GM23338 (cell line): ENCODE measurements around the gene NTM. TPM values are rescaled to one million over a fixed set of nuclear protein-coding genes. Genes with fewer than 3 reads are reported as not detected.

Experiments
- ATAC-seq: fragments of 200-7000 bp; cut with Tn5 transposase; 3 replicates; pipeline ENCODE4 v1.9.1; 2020
- DNase-seq: peaks from one replicate; pipeline ENCODE4 v3.0.0-alpha.2; 2015; ENCODE audit warnings: low spot score
- H2AFZ ChIP-seq: fragments of 200-600 bp; sonication (generic); 2 replicates; pipeline ENCODE4 v1.8.0; 2016; ENCODE audit warnings: antibody characterized with exemption, mild to moderate bottlenecking, moderate library complexity
- H3F3A ChIP-seq: fragments of 200-600 bp; sonication (generic); replicated peaks from 2 replicates; pipeline ENCODE4 v1.8.0; 2017; ENCODE audit warnings: antibody characterized with exemption, mixed run types, low read depth
- H3K27ac ChIP-seq: fragments of 200-600 bp; sonication (generic); 2 replicates; pipeline ENCODE4 v1.6.1; 2016; ENCODE audit warnings: low read depth
- H3K27me3 ChIP-seq: fragments of 200-600 bp; sonication (generic); 2 replicates; pipeline ENCODE4 v1.8.0; 2016; ENCODE audit warnings: mild to moderate bottlenecking, mixed run types, moderate library complexity; ENCODE audit not compliant: insufficient read depth
- H3K36me3 ChIP-seq: fragments of 200-600 bp; sonication (generic); 2 replicates; pipeline ENCODE4 v1.8.0; 2016; ENCODE audit warnings: mild to moderate bottlenecking; ENCODE audit not compliant: insufficient read depth
- H3K4me1 ChIP-seq: fragments of 200-600 bp; sonication (generic); 2 replicates; pipeline ENCODE4 v1.8.0; 2016; ENCODE audit warnings: mild to moderate bottlenecking, moderate library complexity; ENCODE audit not compliant: insufficient read depth
- H3K4me2 ChIP-seq: fragments of 200-600 bp; sonication (generic); 2 replicates; pipeline ENCODE4 v1.7.1; 2017; ENCODE audit warnings: mixed run types
- H3K4me3 ChIP-seq: fragments of 200-600 bp; sonication (generic); 2 replicates; pipeline ENCODE4 v1.6.1; 2016; ENCODE audit warnings: mixed run types
- H3K79me2 ChIP-seq: fragments of 200-600 bp; sonication (generic); replicated peaks from 2 replicates; pipeline ENCODE4 v1.8.0; 2017; ENCODE audit warnings: mild to moderate bottlenecking; ENCODE audit not compliant: insufficient read depth
- H3K9me2 ChIP-seq: fragments of 200-600 bp; sonication (generic); 2 replicates; pipeline ENCODE4 v1.8.0; 2017; ENCODE audit not compliant: insufficient read depth
- H4K20me1 ChIP-seq: fragments of 200-600 bp; sonication (generic); replicated peaks from 2 replicates; pipeline ENCODE4 v1.8.0; 2017; ENCODE audit warnings: mild to moderate bottlenecking; ENCODE audit not compliant: insufficient read depth
- H3K27ac Mint-ChIP-seq: 2 replicates; pipeline ENCODE4 v1.8.0; 2020; ENCODE audit warnings: inconsistent platforms, mild to moderate bottlenecking, moderate library complexity, mixed read lengths
- H3K27me3 Mint-ChIP-seq: 3 replicates; pipeline ENCODE4 v1.8.0; 2022; ENCODE audit warnings: low read depth, mild to moderate bottlenecking, moderate library complexity, mixed read lengths, inconsistent platforms; ENCODE audit not compliant: insufficient read depth, poor library complexity
- H3K36me3 Mint-ChIP-seq: 3 replicates; pipeline ENCODE4 v1.8.0; 2021; ENCODE audit warnings: low read depth, mild to moderate bottlenecking, inconsistent platforms, moderate library complexity, mixed read lengths
- H3K4me1 Mint-ChIP-seq: 3 replicates; pipeline ENCODE4 v1.8.0; 2020; ENCODE audit warnings: mild to moderate bottlenecking, inconsistent platforms, mixed read lengths
- H3K4me3 Mint-ChIP-seq: 3 replicates; pipeline ENCODE4 v1.8.0; 2021; ENCODE audit warnings: moderate library complexity, mild to moderate bottlenecking, inconsistent platforms, mixed read lengths
- H3K9me3 Mint-ChIP-seq: 3 replicates; pipeline ENCODE4 v1.8.0; 2020; ENCODE audit warnings: moderate library complexity, mild to moderate bottlenecking, inconsistent platforms, mixed read lengths
- CREB1 ChIP-seq: fragments of 250-450 bp; sonication (Bioruptor Pico); IDR thresholded peaks from 2 replicates; pipeline ENCODE4 v1.5.0; 2020; ENCODE audit warnings: low read depth, mild to moderate bottlenecking, moderate library complexity
- EZH2 ChIP-seq: fragments of 200-600 bp; sonication (generic); IDR thresholded peaks from one replicate; pipeline ENCODE4 v1.8.0; 2017; ENCODE audit warnings: antibody characterized with exemption, mild to moderate bottlenecking, low read depth; ENCODE audit not compliant: unreplicated experiment
- EZH2phosphoT487 ChIP-seq: fragments of 200-600 bp; sonication (generic); IDR thresholded peaks from one replicate; pipeline ENCODE4 v1.8.1; 2018; ENCODE audit warnings: antibody characterized with exemption; ENCODE audit not compliant: unreplicated experiment
- JUNB ChIP-seq: IDR thresholded peaks from one replicate; pipeline ENCODE4 v1.6.1; 2016; ENCODE audit warnings: antibody characterized with exemption; ENCODE audit not compliant: unreplicated experiment
- NANOG ChIP-seq: IDR thresholded peaks from 2 replicates; pipeline ENCODE4 v1.6.1; 2016; ENCODE audit warnings: antibody characterized with exemption, borderline replicate concordance
- POLR2AphosphoS5 ChIP-seq: IDR thresholded peaks from 2 replicates; pipeline ENCODE4 v1.6.1; 2016; ENCODE audit warnings: antibody characterized with exemption, low read depth
- STAT1 ChIP-seq: IDR thresholded peaks from one replicate; pipeline ENCODE4 v1.6.1; 2016; ENCODE audit warnings: antibody characterized with exemption; ENCODE audit not compliant: unreplicated experiment
- ZNF114 ChIP-seq: fragments of 250-450 bp; sonication (Bioruptor Pico); IDR thresholded peaks from 2 replicates; pipeline ENCODE4 v1.5.0; 2020; ENCODE audit warnings: mild to moderate bottlenecking, moderate library complexity
- ZNF331 ChIP-seq: fragments of 250-450 bp; sonication (Bioruptor Pico); IDR thresholded peaks from 2 replicates; pipeline ENCODE4 v1.5.0; 2020; ENCODE audit warnings: low read depth, mild to moderate bottlenecking, moderate library complexity
- polyA plus RNA-seq: library from polyadenylated mRNA; unstranded; fragments of >200 nt; fragmentation: Nextera tagmentation; extraction: Ambion mirVana; gene quantifications from 2 replicates; pipeline ENCODE4 v1.2.1, GENCODE V29; 2016
- total RNA-seq: library from RNA; depleted of rRNA; stranded (reverse); fragments of >200 nt; shearing (Covaris generic); gene quantifications from 2 replicates; pipeline ENCODE4 v1.2.3, GENCODE V29; 2014
- TF ChIP-seq, protein P1 (sequence below), 2 experiments: fragments of 200-600 bp in 1 of 2; sonication (generic) in 1 of 2; conservative IDR thresholded peaks; 2 replicates each; pipeline versions ENCODE4 v1.5.1 to v1.6.1; 2016 to 2017; ENCODE audit warnings: antibody characterized with exemption in 2 of 2, low read depth in 2 of 2, mild to moderate bottlenecking in 2 of 2, moderate library complexity in 1 of 2
- TF ChIP-seq, protein P2 (sequence below): IDR thresholded peaks from one replicate; pipeline ENCODE4 v1.6.1; 2018; ENCODE audit warnings: antibody characterized with exemption; ENCODE audit not compliant: unreplicated experiment
- TF ChIP-seq, protein P3 (sequence below): IDR thresholded peaks from 2 replicates; pipeline ENCODE4 v1.6.1; 2016; ENCODE audit warnings: antibody characterized with exemption

Gene NTM
- total and polyA plus RNA-seq, 2 experiments from 2014 or later, result 10.6 to 14.6 TPM

DNA sequence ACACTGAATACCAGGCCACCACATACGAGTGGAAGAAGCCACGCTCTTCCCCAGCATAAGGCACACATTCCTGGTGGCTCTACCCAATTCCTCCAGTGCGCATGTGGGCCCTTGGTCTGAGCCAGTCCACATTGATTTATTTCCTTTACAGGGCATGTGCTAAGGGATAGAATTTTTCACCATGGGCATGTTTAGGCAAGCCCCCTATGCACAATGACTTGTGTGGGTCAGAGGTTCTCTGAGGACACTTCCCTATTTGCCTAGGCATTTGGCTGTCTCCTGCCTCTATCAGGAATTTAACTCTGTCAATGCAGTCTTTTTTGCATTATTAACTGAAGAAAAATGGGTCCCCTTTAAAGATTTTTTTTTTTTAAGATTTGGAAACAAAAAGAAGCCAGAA lies 718.1 kb downstream of the NTM start (continued):
- TF ChIP-seq, protein P1, sequence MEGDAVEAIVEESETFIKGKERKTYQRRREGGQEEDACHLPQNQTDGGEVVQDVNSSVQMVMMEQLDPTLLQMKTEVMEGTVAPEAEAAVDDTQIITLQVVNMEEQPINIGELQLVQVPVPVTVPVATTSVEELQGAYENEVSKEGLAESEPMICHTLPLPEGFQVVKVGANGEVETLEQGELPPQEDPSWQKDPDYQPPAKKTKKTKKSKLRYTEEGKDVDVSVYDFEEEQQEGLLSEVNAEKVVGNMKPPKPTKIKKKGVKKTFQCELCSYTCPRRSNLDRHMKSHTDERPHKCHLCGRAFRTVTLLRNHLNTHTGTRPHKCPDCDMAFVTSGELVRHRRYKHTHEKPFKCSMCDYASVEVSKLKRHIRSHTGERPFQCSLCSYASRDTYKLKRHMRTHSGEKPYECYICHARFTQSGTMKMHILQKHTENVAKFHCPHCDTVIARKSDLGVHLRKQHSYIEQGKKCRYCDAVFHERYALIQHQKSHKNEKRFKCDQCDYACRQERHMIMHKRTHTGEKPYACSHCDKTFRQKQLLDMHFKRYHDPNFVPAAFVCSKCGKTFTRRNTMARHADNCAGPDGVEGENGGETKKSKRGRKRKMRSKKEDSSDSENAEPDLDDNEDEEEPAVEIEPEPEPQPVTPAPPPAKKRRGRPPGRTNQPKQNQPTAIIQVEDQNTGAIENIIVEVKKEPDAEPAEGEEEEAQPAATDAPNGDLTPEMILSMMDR (conservative IDR thresholded peaks at IDR 0.05; ENCODE audit: low read depth in 2 of 2), result no peak
- no peak for TF ChIP-seq STAT1
- TF ChIP-seq POLR2AphosphoS5, result no peak
- TF ChIP-seq, protein P2, sequence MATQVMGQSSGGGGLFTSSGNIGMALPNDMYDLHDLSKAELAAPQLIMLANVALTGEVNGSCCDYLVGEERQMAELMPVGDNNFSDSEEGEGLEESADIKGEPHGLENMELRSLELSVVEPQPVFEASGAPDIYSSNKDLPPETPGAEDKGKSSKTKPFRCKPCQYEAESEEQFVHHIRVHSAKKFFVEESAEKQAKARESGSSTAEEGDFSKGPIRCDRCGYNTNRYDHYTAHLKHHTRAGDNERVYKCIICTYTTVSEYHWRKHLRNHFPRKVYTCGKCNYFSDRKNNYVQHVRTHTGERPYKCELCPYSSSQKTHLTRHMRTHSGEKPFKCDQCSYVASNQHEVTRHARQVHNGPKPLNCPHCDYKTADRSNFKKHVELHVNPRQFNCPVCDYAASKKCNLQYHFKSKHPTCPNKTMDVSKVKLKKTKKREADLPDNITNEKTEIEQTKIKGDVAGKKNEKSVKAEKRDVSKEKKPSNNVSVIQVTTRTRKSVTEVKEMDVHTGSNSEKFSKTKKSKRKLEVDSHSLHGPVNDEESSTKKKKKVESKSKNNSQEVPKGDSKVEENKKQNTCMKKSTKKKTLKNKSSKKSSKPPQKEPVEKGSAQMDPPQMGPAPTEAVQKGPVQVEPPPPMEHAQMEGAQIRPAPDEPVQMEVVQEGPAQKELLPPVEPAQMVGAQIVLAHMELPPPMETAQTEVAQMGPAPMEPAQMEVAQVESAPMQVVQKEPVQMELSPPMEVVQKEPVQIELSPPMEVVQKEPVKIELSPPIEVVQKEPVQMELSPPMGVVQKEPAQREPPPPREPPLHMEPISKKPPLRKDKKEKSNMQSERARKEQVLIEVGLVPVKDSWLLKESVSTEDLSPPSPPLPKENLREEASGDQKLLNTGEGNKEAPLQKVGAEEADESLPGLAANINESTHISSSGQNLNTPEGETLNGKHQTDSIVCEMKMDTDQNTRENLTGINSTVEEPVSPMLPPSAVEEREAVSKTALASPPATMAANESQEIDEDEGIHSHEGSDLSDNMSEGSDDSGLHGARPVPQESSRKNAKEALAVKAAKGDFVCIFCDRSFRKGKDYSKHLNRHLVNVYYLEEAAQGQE, result no peak
- TF ChIP-seq JUNB, result no peak
- TF ChIP-seq ZNF114, result no peak
- TF ChIP-seq, protein P3, sequence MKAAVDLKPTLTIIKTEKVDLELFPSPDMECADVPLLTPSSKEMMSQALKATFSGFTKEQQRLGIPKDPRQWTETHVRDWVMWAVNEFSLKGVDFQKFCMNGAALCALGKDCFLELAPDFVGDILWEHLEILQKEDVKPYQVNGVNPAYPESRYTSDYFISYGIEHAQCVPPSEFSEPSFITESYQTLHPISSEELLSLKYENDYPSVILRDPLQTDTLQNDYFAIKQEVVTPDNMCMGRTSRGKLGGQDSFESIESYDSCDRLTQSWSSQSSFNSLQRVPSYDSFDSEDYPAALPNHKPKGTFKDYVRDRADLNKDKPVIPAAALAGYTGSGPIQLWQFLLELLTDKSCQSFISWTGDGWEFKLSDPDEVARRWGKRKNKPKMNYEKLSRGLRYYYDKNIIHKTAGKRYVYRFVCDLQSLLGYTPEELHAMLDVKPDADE, result no peak
- TF ChIP-seq NANOG, result no peak
- no peak for TF ChIP-seq EZH2phosphoT487

DNA sequence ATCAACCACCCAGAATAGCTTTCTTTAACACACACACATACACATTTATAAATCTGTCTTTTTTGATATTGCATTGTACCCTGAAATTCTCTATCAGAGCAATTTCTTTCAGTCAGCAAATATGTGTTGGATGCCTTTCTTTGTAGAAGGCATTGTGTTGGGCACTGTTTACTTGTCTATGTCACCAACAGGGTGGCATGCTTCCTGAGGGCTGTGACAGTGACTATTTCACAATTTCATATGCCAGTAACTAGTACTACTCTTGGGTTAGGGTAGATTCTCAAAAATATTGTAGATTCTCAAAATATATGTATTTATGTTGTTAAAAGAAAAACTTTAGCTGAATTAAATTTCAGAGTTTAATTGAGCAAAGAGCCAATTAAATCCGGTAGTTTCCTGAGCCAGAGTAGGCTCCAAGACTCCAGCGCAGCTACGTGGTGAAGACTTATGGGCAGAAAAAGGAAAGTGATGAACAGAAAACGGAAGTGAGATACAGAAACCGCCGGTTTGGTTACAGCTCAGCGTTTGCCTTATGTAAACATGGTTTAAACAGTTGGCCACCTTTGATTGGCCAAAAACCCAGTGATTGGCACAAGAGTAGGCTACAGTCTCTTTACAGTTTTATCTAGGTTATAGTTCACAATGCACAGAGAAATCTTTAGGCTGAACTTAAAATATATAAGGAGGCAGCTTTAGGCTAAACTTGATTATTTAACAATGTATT lies 723.3 kb downstream of the NTM start:
- Histone ChIP-seq H3K9me2 (peaks cover 7% of the 10 kb centered on the region), H3K79me2 (no peaks in the 10 kb centered on the region), H3K36me3 (no peaks in the 10 kb centered on the region), H3K4me3 (no peak overlapping the region), H3K4me2 (no peak overlapping the region), H4K20me1 (no peaks in the 10 kb centered on the region), H3K27me3 (no peaks in the 10 kb centered on the region), H3F3A (no peaks in the 10 kb centered on the region), H3K27ac (no peak overlapping the region), H2AFZ (no peak overlapping the region), H3K4me1 (no peaks in the 10 kb centered on the region)
- H3K36me3 Mint-ChIP-seq, result peaks cover 9% of the 10 kb centered on the region; the same call in 2 of the 3 replicates
- DNase-seq (no peak), ATAC-seq (no peak)
- no peak overlapping the region for H3K4me3 Mint-ChIP-seq
- H3K27ac Mint-ChIP-seq, result no peak overlapping the region
- H3K9me3 Mint-ChIP-seq, result peaks cover 8% of the 10 kb centered on the region; the same call in 2 of the 3 replicates
- peaks cover 3% of the 10 kb centered on the region; the same call in 1 of the 3 replicates for H3K4me1 Mint-ChIP-seq
- H3K27me3 Mint-ChIP-seq, result no peaks in the 10 kb centered on the region
- TF ChIP-seq, protein P1 (conservative IDR thresholded peaks at IDR 0.05; ENCODE audit: low read depth in 2 of 2), result no peak
- TF ChIP-seq, protein P3, result no peak
- TF ChIP-seq ZNF331 (CRISPR knock-in tag), result no peak
- TF ChIP-seq ZNF114, result no peak
- no peak for TF ChIP-seq CREB1 (CRISPR knock-in tag)
- no peak for TF ChIP-seq STAT1
- TF ChIP-seq EZH2phosphoT487, result no peak
- TF ChIP-seq POLR2AphosphoS5, result no peak
- TF ChIP-seq, protein P2, result no peak
- TF ChIP-seq EZH2, result no peak
